Colonic mucosa (tissue), 4 donors: ENCODE data around the gene SWAP70. TPM values are rescaled to one million over a fixed set of nuclear protein-coding genes. Genes with fewer than 3 reads are reported as not detected.
A peak's percentile ranks its signal among the peaks of the same experiment; 100 is the strongest.

Source experiments
- DNase-seq: peaks from one replicate; pipeline ENCODE4 v3.0.0-alpha.2; 2020
- H3K27ac ChIP-seq: fragments of 200-600 bp; one replicate; pipeline ENCODE4 v1.8.0; 2021
- H3K27me3 ChIP-seq: fragments of 200-600 bp; one replicate; pipeline ENCODE4 v1.8.0; 2021
- H3K36me3 ChIP-seq: fragments of 200-600 bp; one replicate; pipeline ENCODE4 v1.8.0; 2021
- H3K4me1 ChIP-seq: fragments of 200-600 bp; one replicate; pipeline ENCODE4 v1.8.0; 2021; ENCODE audit warnings: mild to moderate bottlenecking
- H3K4me3 ChIP-seq: fragments of 200-600 bp; one replicate; pipeline ENCODE4 v1.8.0; 2021
- H3K9ac ChIP-seq, 2 donors: one replicate each; pipeline ENCODE4 v1.7.0; 2013; ENCODE audit warnings: control low read depth in 2 of 2, low read depth in 2 of 2, low read length in 2 of 2
- H3K9me3 ChIP-seq: fragments of 200-600 bp; one replicate; pipeline ENCODE4 v1.8.0; 2021
- CTCF ChIP-seq: fragments of 200-600 bp; IDR thresholded peaks from one replicate; pipeline ENCODE4 v1.8.0; 2022; ENCODE audit warnings: antibody characterized with exemption, mild to moderate bottlenecking
- intact Hi-C: fragments of 100-400 bp; cut with DNase I; formaldehyde crosslinking; loops from one replicate; pipeline ENCODE4 v1.14.1; 2022
- total RNA-seq, 2 donors: library from RNA; stranded (reverse); fragmentation: NEBNext Ultra II Directional in 1 of 2; extraction: Animal tissue kit (Norgen Biotek cat#: 25700) in 1 of 2; gene quantifications; one replicate each; pipeline ENCODE4 v1.2.1, GENCODE V29; 2021
- donor health status: healthy.
- donor health status: DM: no; HTN: no; CAD: no.
- donor health status: DM: no; HTN: no; CAD: no.

SWAP70 gene
- total RNA-seq, 2 donors from 2014 or later: 13.1 to 21.2 TPM

- Histone ChIP-seq H3K36me3 (no peaks in the 10 kb centered on the region), H3K9ac (no peak overlapping the region), H3K27ac (no peak overlapping the region), H3K27me3 (no peaks in the 10 kb centered on the region), H3K4me3 (no peak overlapping the region), H3K4me1 (peaks cover 14% of the 10 kb centered on the region), H3K9me3 (no peaks in the 10 kb centered on the region)
- DNase-seq: no peak
- TF ChIP-seq CTCF: no peak
- intact Hi-C loops: loop anchor here (5.0 to 10.0 kb wide), 3 partner anchors 215 to 565 kb away; no protein-coding TSS in a partner anchor
These were observed 93.0 kb downstream of the SWAP70 start for GRCh38 chr11:9756878-9757277.

GRCh38 chr11:9757809-9758636 lies 94.1 kb downstream of the SWAP70 start:
- Histone ChIP-seq H3K9ac (peak overlapping the region; percentile 84 to 96), H3K27ac (peak overlapping the region; percentile 79), H3K27me3 (no peaks in the 10 kb centered on the region), H3K4me3 (peak overlapping the region; percentile 69), H3K36me3 (no peaks in the 10 kb centered on the region), H3K4me1 (peaks cover 14% of the 10 kb centered on the region), H3K9me3 (no peaks in the 10 kb centered on the region)
- intact Hi-C loops: loop anchor here (5.0 to 10.0 kb wide), 3 partner anchors 214 to 564 kb away; no protein-coding TSS in a partner anchor
- TF ChIP-seq CTCF: peak; percentile 75
- DNase-seq: peak; percentile 91

DNA sequence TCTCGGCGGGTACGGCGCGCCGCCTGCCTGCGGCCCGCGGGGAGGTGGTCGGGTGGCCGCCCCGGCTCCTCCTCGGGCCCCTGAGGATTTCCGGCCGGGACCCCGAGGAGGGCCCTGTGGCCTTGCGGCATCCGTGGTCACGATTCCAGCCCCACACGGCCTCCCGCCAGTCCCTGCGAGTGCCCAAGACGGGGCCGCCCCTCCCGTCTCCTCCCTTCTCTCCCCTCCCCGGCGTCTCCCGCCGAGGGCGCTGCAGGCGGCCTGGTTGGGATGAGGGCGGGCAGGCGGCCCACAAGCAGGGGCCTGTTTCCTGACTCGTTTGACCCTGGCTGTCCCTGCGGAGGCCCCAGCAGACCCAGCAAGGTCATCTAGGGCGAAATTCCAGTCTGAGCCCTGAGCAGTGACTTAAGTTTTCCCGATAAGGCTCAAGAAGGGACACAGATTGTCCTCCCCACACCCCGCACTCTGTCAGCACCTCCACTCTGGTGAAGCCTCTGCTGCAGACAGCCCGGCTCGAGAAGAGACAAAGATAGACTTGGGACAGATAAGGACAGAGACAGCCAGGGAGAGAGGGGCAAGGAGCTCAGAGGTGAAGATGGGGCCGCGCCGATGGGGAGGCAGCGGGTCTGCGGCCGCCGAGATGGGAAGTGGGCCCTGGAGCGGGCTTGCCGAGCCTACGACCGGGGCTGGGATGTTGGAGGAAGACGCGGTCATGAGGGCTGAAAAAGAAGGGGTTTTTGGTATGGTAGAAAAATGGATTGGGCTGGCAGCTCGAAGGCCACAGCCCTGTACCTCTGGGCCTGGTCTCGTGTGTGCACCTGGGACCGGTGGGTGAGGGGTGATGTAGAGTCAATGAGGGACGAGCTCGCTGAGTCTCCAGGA lies 95.0 kb downstream of the SWAP70 start:
- peak overlapping the region; percentile 69 for H3K4me3 ChIP-seq
- H3K27me3 ChIP-seq: no peaks in the 10 kb centered on the region
- H3K9ac ChIP-seq: peak overlapping the region; percentile 84 to 96
- peaks cover 14% of the 10 kb centered on the region for H3K4me1 ChIP-seq
- peak overlapping the region; percentile 79 for H3K27ac ChIP-seq
- peak; percentile 83 for DNase-seq
- intact Hi-C loops: loop anchor here (5.0 to 10.0 kb wide), 3 partner anchors 213 to 563 kb away; no protein-coding TSS in a partner anchor
- H3K36me3 ChIP-seq: no peaks in the 10 kb centered on the region
- H3K9me3 ChIP-seq: no peaks in the 10 kb centered on the region
- no peak for TF ChIP-seq CTCF

DNA sequence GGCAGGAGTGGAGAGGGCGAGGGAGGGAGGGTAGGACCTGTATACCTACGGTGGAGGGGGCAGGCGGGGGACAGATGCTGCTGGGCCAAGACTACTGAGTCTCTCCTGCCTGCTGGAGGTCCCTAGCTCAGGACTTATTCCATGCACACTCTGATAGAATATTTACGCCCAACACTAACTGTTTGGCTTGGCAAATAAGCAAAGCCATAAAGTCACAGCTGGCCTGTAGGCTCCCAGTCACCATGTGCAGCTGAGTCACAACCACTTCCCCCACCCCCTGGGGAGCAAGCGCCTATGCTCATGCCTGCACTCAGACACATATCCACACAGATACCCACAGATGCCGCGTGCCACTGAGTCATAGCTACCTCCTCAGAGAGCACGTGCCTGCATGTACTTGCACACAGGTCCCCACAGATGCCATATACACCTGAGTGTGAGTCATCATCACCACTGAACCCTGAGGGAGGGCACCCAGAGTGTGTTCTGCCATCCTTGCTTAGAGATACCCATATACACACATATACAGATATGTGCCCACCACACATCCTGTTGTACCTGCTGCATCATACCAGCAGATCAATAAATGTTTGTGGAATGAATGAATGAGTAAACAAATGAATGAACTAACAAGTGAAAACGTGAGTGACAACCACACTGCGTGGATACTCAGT lies 95.8 kb downstream of the SWAP70 start:
- H3K4me3 ChIP-seq: no peak overlapping the region
- no peak for TF ChIP-seq CTCF
- DNase-seq: peak; percentile 87
- peak overlapping the region; percentile 84 to 96 for H3K9ac ChIP-seq
- intact Hi-C loops: loop anchor here (5.0 to 10.0 kb wide), 3 partner anchors 213 to 563 kb away; no protein-coding TSS in a partner anchor
- H3K4me1 ChIP-seq: peaks cover 14% of the 10 kb centered on the region
- peak overlapping the region; percentile 79 for H3K27ac ChIP-seq
- H3K9me3 ChIP-seq: no peaks in the 10 kb centered on the region
- no peaks in the 10 kb centered on the region for H3K36me3 ChIP-seq
- H3K27me3 ChIP-seq: no peaks in the 10 kb centered on the region

DNA sequence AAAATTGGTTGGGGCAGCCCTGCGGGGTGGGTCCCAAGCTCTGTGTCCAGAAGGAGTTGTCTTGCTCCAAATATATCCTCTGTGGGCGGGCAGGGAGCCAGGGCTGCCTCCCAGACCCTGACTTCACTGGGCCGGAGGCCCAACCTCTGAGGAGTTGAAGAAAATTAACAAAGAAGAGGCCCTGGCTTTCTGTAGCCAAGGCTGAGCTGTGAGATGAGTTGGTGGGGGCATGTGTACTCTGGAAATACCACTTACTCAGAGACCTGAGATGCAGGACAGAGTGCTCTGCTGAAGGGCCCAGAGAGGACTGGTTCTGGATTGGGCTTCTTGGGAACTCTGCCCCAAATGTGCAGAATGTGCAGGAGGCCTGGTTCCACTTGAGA lies 96.3 kb downstream of the SWAP70 start:
- H3K27me3 ChIP-seq: no peaks in the 10 kb centered on the region
- intact Hi-C loops: no loop called here
- H3K4me3 ChIP-seq: no peak overlapping the region
- H3K27ac ChIP-seq: peak overlapping the region; percentile 79
- H3K4me1 ChIP-seq: peaks cover 14% of the 10 kb centered on the region
- no peaks in the 10 kb centered on the region for H3K36me3 ChIP-seq
- TF ChIP-seq CTCF: no peak
- peak; percentile 72 for DNase-seq
- no peaks in the 10 kb centered on the region for H3K9me3 ChIP-seq
- H3K9ac ChIP-seq: peak overlapping the region in 1 of 2 donors; percentile 84
